ENCODE data around the gene C22orf42. TPM values are rescaled to one million over a fixed set of nuclear protein-coding genes. Genes with fewer than 3 reads are reported as not detected.
A peak's percentile ranks its signal among the peaks of the same experiment; 100 is the strongest.

The C22orf42 gene
- total RNA-seq, 3 donors from 2014 or later (not counting 1 experiment from before 2014, with no cell fraction given): not detected

DNA sequence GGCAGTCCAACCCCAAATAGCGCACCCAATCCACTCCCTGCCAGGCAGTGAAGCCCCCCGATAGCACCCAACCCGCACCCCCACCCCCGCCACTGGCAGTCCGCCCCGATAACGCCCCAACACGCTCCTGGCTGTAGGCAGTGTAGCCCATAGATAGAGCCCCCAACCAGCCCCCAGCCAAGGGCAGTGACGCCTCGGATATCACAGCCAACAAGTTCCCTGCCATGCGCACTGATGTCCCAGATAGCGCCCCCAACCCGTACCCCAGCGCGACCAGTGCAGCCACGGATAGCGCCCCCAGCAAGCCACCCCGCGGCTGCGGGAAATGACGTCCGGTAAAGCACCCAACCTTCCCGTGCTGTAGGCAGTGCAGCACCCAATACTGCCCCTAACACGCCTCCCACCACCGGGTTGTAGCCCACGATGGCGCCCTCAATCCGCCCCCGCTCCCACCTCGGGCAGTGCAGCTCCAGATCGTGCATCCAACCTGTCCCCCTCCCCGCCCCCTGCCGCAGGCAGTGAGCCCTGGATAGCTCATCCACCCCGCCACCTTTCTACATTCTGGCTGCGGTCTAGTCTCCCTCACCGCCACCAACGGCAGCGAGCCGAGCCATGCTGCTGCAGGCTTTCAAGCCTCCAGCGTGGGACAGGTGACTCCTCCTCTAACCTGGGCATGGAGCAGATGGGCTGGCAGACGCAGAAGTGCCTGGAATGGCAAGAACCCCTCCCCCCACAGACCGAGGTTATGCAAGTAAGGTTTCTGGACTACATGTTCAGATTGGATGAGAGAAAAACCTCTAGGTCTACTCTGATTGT, 45.1 kb upstream of the C22orf42 start:
- Mint-ChIP-seq H3K4me1 (peaks cover 16 to 37% of the 10 kb centered on the region in 2 donors), H3K36me3 (no peaks in the 10 kb centered on the region), H3K27ac (peak overlapping the region in 1 of 2 donors; percentile 0), H3K4me3 (peak overlapping the region; percentile 81), H3K27me3 (ENCODE audit: low read depth in 2 of 2) (peaks cover 20 to 23% of the 10 kb centered on the region in 2 donors), H3K9me3 (no peaks in the 10 kb centered on the region)
- intact Hi-C loops (cut with micrococcal nuclease): loop anchor here (10.0 kb wide), 1 partner anchor 271 kb away; the partner anchor contains the start of gene FBXO7
- 51% methylated on average over 40 of the region's 42 CpGs for WGBS (ENCODE audit: insufficient coverage)
- peaks cover 4% of the 10 kb centered on the region for H3K27me3 ChIP-seq (ENCODE audit: control insufficient read depth, insufficient read depth, low read length)
- peaks cover 62% of the 10 kb centered on the region for H3K4me1 ChIP-seq (ENCODE audit: control insufficient read depth, insufficient read depth, low read length)
- H3K4me3 ChIP-seq (ENCODE audit: low read length): no peak overlapping the region
- no peak overlapping the region for H3K27ac ChIP-seq (ENCODE audit: low read length)
- DNase-seq: peak in 1 of 2 donors; percentile 42
- H3K36me3 ChIP-seq (ENCODE audit: control insufficient read depth, insufficient read depth, low read length): no peaks in the 10 kb centered on the region
- ATAC-seq: peak in 2 of 3 donors; percentile 37 to 48
- H3K9me3 ChIP-seq (ENCODE audit: control insufficient read depth, insufficient read depth, low read length): no peaks in the 10 kb centered on the region
- TF ChIP-seq, protein P1, sequence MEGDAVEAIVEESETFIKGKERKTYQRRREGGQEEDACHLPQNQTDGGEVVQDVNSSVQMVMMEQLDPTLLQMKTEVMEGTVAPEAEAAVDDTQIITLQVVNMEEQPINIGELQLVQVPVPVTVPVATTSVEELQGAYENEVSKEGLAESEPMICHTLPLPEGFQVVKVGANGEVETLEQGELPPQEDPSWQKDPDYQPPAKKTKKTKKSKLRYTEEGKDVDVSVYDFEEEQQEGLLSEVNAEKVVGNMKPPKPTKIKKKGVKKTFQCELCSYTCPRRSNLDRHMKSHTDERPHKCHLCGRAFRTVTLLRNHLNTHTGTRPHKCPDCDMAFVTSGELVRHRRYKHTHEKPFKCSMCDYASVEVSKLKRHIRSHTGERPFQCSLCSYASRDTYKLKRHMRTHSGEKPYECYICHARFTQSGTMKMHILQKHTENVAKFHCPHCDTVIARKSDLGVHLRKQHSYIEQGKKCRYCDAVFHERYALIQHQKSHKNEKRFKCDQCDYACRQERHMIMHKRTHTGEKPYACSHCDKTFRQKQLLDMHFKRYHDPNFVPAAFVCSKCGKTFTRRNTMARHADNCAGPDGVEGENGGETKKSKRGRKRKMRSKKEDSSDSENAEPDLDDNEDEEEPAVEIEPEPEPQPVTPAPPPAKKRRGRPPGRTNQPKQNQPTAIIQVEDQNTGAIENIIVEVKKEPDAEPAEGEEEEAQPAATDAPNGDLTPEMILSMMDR (IDR thresholded peaks at IDR 0.05): no peak

DNA sequence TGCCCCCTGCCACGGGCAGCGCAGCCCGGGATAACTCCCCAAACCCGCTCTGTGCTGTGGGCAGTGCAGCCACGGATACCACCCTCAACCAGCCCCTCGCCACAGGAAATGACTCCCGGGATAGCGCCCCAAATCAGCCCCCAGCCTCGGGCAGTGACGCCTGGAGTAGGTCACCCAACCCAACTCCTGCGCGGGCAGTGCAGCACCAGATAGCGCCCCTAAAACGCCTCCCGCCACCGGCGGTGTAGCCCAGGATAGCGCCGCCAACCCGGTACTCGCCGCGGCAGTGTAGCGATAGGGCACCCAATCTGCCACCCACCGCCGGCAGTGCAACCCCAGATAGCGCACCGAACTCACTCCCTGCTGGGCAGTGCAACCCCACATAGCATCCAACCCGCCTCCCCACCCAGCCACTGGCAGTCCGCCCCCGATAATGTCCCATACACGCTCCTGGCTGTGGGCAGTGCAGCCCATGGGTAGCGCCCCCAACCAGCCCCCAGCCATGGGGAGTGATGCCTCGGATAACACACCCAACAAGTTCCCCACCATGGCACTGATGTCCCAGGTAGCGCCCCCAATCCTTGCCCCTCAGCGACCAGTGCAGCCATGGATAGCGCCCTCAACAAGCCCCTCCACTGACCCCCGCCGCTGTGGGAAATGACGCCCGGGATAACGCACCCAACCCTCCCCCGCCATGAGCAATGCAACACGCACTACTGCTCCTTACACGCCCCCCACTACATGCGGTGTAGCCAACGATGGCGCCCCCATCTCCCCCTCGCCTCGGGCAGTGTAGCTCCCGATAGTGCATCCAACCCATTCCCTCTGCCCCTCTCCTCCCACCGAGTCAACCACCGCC, 44.3 kb upstream of the C22orf42 start:
- Histone ChIP-seq H3K36me3 (ENCODE audit: control insufficient read depth, insufficient read depth, low read length) (no peaks in the 10 kb centered on the region), H3K9me3 (ENCODE audit: control insufficient read depth, insufficient read depth, low read length) (no peaks in the 10 kb centered on the region), H3K27ac (ENCODE audit: low read length) (no peak overlapping the region), H3K27me3 (ENCODE audit: control insufficient read depth, insufficient read depth, low read length) (peaks cover 4% of the 10 kb centered on the region), H3K4me3 (ENCODE audit: low read length) (no peak overlapping the region), H3K4me1 (ENCODE audit: control insufficient read depth, insufficient read depth, low read length) (peaks cover 62% of the 10 kb centered on the region)
- peak overlapping the region; percentile 81 for H3K4me3 Mint-ChIP-seq
- H3K4me1 Mint-ChIP-seq: peaks cover 16 to 37% of the 10 kb centered on the region in 2 donors
- no peak overlapping the region for H3K27ac Mint-ChIP-seq
- no peaks in the 10 kb centered on the region for H3K36me3 Mint-ChIP-seq
- TF ChIP-seq, protein P1 (IDR thresholded peaks at IDR 0.05): no peak
- H3K9me3 Mint-ChIP-seq: no peaks in the 10 kb centered on the region
- ATAC-seq (no peak), DNase-seq (peak in 1 of 2 donors; percentile 17)
- intact Hi-C loops (cut with micrococcal nuclease): loop anchor here (10.0 kb wide), 1 partner anchor 271 kb away; the partner anchor contains the start of gene FBXO7
- 29% methylated on average over 53 of the region's 53 CpGs for WGBS (ENCODE audit: insufficient coverage)
- peaks cover 29 to 30% of the 10 kb centered on the region in 2 donors for H3K27me3 Mint-ChIP-seq (ENCODE audit: low read depth in 2 of 2)

DNA sequence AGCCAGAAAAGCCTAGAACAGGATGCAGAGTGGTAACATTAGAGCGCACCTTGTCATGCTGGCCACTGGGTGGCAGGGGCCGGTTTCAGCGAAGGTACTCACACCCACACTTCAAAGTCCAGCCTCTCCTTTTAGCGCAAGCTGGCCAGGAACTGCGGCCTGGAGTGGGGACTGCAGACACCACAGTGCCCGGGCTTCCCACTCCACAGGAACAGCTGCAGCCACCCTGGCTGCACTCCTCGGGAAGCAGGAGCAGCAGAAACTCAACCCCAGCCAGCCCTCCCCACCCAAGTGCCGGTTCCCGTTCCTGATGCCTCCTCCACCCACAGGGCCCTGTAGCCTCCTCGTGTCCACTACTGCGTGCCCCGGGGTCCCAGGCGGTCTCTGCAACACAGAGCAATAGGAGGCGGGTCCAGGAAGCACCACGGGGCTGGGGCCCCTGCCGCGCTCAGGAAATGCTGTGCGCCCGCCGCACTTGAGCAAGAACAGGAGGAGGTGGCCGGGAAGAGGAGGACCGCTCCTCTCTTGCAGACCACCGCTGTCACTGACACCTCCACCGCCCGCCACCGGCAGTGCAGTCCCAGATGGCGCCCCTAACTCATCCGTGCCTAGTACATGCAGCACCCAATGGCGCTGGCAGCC, 43.6 kb upstream of the C22orf42 start:
- ATAC-seq: no peak
- Histone ChIP-seq H3K27ac (ENCODE audit: low read length) (no peak overlapping the region), H3K9me3 (ENCODE audit: control insufficient read depth, insufficient read depth, low read length) (no peaks in the 10 kb centered on the region), H3K4me1 (ENCODE audit: control insufficient read depth, insufficient read depth, low read length) (peaks cover 62% of the 10 kb centered on the region), H3K27me3 (ENCODE audit: control insufficient read depth, insufficient read depth, low read length) (peaks cover 4% of the 10 kb centered on the region), H3K36me3 (ENCODE audit: control insufficient read depth, insufficient read depth, low read length) (no peaks in the 10 kb centered on the region), H3K4me3 (ENCODE audit: low read length) (no peak overlapping the region)
- intact Hi-C loops (cut with micrococcal nuclease): loop anchor here (10.0 kb wide), 1 partner anchor 272 kb away; the partner anchor contains the start of gene FBXO7
- H3K27me3 Mint-ChIP-seq (ENCODE audit: low read depth in 2 of 2): peaks cover 29 to 31% of the 10 kb centered on the region in 2 donors
- H3K36me3 Mint-ChIP-seq: no peaks in the 10 kb centered on the region
- peaks cover 14 to 37% of the 10 kb centered on the region in 2 donors for H3K4me1 Mint-ChIP-seq
- 3% methylated on average over 29 of the region's 29 CpGs for WGBS (ENCODE audit: insufficient coverage)
- H3K9me3 Mint-ChIP-seq: no peaks in the 10 kb centered on the region
- H3K4me3 Mint-ChIP-seq: peak overlapping the region; percentile 81
- DNase-seq: peak in 1 of 2 donors; percentile 53
- TF ChIP-seq, protein P1 (IDR thresholded peaks at IDR 0.05): peak; percentile 15
- no peak overlapping the region for H3K27ac Mint-ChIP-seq

Data from natural killer cell (primary cell).